HEK293 (cell line): Measurements from ENCODE around the gene GRIPAP1.

Experiments
- ZBTB17 ChIP-seq: fragments of 450-650 bp; formaldehyde crosslinking; IDR thresholded peaks from 2 replicates; pipeline ENCODE4 v1.5.1; 2016; ENCODE audit warnings: missing biosample characterization, missing genetic modification characterization
- ZBTB20 ChIP-seq: fragments of 450-650 bp; formaldehyde crosslinking; IDR thresholded peaks from 2 replicates; pipeline ENCODE4 v1.5.1; 2016; ENCODE audit warnings: missing biosample characterization, missing genetic modification characterization
- ZNF416 ChIP-seq: fragments of 450-650 bp; formaldehyde crosslinking; IDR thresholded peaks from 2 replicates; pipeline ENCODE4 v1.5.1; 2016; ENCODE audit warnings: missing biosample characterization, missing genetic modification characterization
- ZNF433 ChIP-seq: fragments of 450-650 bp; formaldehyde crosslinking; IDR thresholded peaks from 2 replicates; pipeline ENCODE4 v1.5.1; 2016; ENCODE audit warnings: missing biosample characterization, missing genetic modification characterization, low read depth
- ZNF585B ChIP-seq: fragments of 450-650 bp; formaldehyde crosslinking; IDR thresholded peaks from 2 replicates; pipeline ENCODE4 v1.5.1; 2016; ENCODE audit warnings: missing biosample characterization, missing genetic modification characterization
- ZNF610 ChIP-seq: fragments of 450-650 bp; formaldehyde crosslinking; IDR thresholded peaks from 2 replicates; pipeline ENCODE4 v1.5.1; 2016; ENCODE audit warnings: missing biosample characterization, missing genetic modification characterization, borderline replicate concordance
- TF ChIP-seq, protein P1 (sequence below): fragments of 450-650 bp; formaldehyde crosslinking; IDR thresholded peaks from 2 replicates; pipeline ENCODE4; 2016; ENCODE audit warnings: missing biosample characterization, missing genetic modification characterization
- TF ChIP-seq, protein P2 (sequence below): fragments of 450-650 bp; formaldehyde crosslinking; IDR thresholded peaks from 2 replicates; pipeline ENCODE4 v1.5.1; 2016; ENCODE audit warnings: missing biosample characterization, missing genetic modification characterization

DNA sequence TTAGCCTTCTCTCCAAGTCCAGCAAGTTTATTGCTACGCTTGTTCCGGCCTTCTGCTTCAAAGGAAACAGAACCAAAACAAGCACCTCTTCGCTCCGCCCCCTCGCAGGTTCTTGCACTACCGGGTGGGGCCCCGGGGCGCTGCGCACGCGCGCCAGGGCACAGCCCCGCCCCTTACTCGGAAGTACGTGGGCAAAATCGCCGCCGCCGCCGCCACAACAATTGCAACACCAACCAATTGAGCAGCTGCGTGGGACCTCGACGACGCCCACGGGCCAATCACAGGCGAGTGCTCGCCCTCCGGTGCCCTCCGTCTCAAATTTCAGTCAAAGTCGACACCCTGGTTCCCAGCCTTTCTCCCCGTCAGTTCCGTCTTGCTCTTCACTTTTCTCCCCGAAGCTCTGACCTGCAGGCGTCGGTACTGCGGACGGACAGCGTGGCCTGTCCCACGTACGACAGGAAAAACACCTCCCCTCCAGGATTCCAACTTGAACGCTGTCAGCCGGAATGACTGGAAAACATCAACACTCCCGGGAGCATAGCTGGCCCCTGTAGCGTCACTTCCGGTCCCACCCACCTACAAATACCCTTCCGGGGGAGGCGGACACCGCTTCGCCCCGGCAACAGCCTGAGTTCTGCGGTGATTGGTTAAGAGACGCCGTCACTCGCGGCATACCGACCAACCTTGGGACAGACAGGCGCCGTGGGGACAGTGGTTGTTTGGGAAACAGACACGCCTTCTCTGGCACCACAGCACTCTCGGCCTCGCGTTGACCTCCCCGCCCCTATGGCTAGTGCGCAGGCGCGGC lies 44.0 kb downstream of the GRIPAP1 start:
- TF ChIP-seq ZNF433 (tag by site-specific recombination) (no peak), ZNF585B (tag by site-specific recombination) (no peak), ZNF416 (tag by site-specific recombination) (no peak), ZBTB17 (tag by site-specific recombination) (no peak), ZBTB20 (tag by site-specific recombination) (peak; percentile 95), ZNF610 (tag by site-specific recombination) (no peak)
- TF ChIP-seq, protein P1, sequence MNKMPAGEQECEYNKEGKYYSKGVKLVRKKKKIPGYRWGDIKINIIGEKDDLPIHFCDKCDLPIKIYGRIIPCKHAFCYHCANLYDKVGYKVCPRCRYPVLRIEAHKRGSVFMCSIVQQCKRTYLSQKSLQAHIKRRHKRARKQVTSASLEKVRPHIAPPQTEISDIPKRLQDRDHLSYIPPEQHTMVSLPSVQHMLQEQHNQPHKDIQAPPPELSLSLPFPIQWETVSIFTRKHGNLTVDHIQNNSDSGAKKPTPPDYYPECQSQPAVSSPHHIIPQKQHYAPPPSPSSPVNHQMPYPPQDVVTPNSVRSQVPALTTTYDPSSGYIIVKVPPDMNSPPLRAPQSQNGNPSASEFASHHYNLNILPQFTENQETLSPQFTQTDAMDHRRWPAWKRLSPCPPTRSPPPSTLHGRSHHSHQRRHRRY = 0 out of 2 replicates have a peak, but pooled peaks have one; percentile 44
- TF ChIP-seq, protein P2, sequence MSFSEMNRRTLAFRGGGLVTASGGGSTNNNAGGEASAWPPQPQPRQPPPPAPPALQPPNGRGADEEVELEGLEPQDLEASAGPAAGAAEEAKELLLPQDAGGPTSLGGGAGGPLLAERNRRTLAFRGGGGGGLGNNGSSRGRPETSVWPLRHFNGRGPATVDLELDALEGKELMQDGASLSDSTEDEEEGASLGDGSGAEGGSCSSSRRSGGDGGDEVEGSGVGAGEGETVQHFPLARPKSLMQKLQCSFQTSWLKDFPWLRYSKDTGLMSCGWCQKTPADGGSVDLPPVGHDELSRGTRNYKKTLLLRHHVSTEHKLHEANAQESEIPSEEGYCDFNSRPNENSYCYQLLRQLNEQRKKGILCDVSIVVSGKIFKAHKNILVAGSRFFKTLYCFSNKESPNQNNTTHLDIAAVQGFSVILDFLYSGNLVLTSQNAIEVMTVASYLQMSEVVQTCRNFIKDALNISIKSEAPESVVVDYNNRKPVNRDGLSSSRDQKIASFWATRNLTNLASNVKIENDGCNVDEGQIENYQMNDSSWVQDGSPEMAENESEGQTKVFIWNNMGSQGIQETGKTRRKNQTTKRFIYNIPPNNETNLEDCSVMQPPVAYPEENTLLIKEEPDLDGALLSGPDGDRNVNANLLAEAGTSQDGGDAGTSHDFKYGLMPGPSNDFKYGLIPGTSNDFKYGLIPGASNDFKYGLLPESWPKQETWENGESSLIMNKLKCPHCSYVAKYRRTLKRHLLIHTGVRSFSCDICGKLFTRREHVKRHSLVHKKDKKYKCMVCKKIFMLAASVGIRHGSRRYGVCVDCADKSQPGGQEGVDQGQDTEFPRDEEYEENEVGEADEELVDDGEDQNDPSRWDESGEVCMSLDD (tag by site-specific recombination) = no peak
